HG03196 (cell line): ENCODE data around the gene BACH2.
"Not testable (repeated sequence)": the region's sequence is repeated elsewhere in the genome, so short reads cannot be mapped to it uniquely, and the experiment has no call there.

ENCODE experiments used
- ATAC-seq: cut with Tn5 transposase; IDR thresholded peaks from one replicate; pipeline ENCODE4 v1.9.1; 2021; ENCODE audit not compliant: unreplicated experiment

BACH2 gene

DNA sequence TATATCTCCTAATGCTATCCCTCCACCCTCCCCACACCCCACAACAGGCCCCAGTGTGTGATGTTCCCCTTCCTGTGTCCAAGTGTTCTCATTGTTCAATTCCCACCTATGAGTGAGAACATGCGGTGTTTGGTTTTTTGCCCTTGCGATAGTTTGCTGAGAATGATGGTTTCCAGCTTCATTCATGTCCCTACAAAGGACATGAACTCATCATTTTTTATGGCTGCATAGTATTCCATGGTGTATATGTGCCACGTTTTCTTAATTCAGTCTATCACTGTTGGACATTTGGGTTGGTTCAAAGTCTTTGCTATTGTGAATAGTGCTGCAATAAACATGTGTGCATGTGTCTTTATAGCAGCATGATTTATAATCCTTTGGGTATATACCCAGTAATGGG lies 163.0 kb downstream of the BACH2 start:
- not testable (repeated sequence) for ATAC-seq

DNA sequence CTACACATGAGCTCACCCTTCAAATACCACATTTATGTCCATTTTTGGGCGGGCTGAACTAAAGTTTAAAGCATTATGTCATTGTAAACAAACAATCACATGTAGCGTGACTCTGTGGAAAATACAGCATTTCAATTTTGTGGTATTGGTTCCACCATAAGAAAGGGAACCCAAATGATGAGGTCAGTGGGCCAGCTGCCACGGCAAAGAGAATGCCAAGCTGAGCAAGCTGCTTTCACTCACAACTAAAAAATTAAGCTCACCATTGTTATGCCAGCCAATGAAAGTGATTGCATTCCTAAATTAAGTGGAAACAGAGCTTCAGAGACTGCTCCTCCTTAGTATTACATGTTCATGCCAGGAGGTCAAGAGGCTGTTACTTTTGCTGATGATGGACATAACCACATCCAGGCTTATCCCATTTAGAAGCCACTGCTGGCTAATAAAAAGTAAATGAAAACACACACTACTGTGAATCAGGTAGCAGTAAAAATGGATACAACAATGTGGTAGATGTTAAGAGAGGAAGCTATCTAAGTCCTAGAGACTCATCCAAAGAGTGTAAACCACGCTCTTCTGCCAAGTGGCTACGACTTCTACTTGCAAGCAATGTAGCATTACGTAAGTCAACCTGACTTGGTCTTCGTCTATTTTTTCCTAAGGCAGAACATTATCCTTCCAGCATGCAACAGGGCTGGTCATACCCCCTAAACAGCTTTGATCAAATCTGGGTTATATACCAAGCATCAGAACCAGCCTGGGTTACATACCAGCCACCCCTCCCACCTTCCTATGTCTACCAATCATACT lies 164.8 kb downstream of the BACH2 start:
- ATAC-seq: no peak

GRCh38 chr6:90131125-90131524 lies 165.5 kb downstream of the BACH2 start:
- no peak for ATAC-seq

GRCh38 chr6:90128687-90129086 lies 168.0 kb downstream of the BACH2 start:
- not testable (repeated sequence) for ATAC-seq

- no peak for ATAC-seq
Observed at GRCh38 chr6:90127595-90127994, 169.0 kb downstream of the BACH2 start.

GRCh38 chr6:90126839-90127238 lies 169.8 kb downstream of the BACH2 start:
- ATAC-seq: no peak

DNA sequence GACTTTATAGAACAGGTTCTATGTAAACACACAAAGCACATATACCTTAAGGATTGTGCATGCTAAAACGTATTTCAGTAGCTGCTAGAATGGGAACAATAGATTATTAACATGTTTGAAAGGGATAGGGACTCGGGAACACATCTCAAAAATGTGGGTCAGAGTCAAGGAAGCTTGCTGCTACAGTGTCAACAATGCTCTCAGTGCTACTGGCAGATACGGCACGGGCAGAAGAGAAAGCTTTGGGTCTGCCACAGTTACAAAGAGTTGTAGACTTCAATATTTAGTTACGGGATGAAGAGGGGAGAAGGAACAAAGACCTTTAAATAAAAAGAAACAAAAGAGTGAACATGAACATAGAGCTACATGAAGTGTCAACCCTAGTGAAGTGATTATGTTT lies 170.5 kb downstream of the BACH2 start:
- no peak for ATAC-seq

DNA sequence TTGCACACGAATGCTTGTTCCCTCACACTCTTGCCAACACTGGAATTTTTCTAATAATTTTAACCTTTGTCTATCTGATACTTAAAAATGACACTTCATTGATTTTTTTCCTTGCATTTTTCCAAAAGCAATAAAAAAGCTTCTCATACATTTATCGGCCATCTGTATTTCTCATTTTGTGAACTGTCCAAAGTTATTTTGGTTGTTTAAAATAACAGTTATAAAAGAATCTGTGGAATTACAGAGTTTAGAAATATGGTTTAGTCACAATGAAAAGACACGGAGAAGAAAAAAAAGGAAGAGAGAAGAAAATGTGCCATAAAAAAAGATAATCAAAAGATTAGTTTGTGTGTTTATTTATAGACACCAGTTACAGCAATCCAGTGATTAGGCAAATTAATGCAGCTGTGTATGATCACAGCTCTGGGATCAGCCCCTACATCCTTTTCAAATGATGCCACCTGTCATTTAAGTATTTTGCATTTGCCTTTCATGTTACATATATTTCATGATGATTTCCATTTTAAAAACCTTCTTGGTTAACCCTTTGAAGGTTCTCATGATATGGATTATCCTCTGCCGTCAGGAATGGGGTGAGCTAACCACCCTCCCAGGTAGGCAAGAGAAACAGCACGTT lies 171.7 kb downstream of the BACH2 start:
- ATAC-seq: no peak

GRCh38 chr6:90123831-90124230 lies 172.8 kb downstream of the BACH2 start:
- no peak for ATAC-seq

DNA sequence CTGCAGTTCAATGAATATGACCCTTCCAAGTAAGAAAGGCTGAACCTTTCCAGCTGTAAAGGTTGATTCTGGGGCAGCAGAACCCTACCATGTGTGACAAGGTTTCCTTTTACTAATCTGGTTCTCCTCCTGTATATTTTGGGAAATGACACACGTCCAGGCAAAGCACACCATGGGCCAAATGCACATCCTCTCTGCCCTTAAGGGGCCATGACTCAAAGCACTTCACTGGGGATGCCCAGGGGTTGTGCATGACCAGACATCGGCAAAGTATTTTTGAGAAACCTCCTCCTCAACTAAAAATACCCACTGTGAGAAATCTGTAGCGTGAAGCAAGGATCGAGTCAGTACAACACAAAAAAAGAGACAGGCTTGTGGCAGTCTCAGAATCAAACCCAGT lies 174.7 kb downstream of the BACH2 start:
- no peak for ATAC-seq

DNA sequence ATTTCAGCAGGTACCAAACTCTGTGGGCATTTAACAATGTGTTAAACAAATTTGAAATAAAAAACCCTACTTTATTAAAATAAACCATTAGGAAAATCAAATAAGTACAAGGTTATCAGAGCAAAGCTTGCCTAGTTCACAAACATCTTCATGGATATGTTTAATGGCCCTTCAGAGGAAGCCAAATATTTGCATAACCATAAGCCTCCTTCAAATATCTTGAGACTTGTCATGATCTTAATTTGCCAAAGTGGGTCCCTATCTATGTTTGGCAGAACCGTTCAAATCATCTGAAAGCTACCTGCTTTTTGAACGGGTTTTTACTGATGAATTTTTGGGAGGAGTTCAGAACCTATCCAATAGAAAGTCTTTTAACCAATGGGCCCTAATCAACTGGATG lies 176.3 kb downstream of the BACH2 start:
- no peak for ATAC-seq

DNA sequence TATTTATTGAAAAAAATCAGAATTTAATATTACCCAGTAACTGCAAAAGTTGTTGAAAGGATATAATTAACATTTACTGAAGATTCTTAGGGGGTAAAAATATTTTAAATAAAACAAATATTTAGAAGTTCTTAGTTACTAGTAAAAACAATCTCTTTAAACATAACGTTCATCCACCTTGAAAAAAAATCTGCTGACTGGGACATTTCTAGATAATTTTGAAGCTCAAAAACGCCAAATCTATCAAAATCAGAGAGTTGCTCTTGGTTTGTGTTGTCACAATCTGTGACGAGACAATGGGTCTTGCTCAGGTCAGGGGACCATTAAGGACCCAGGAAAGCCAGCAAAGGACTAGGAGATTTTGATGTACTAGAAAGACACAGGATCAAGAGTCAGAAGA lies 177.0 kb downstream of the BACH2 start:
- ATAC-seq: no peak

DNA sequence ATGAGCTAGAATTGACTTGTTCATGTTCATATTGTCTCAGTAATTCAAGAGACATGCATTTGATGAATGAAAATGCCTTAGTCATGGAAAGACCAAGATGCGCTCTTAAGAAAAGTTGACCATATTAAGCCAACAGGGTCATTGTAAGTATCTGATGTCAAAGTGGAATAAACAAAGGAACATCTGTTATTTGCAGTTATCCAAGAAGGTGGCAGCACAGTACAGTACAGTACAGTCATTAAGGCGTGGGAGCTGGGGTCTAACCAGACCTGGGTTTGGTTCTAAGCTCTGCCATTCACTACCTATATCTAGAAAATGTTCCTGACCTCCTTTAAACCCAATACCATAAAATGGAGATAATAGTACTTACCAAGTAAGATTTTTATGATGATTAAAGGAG lies 178.1 kb downstream of the BACH2 start:
- ATAC-seq: no peak

GRCh38 chr6:90118069-90118468 lies 178.6 kb downstream of the BACH2 start:
- ATAC-seq: no peak

GRCh38 chr6:90116126-90116525 lies 180.5 kb downstream of the BACH2 start:
- not testable (repeated sequence) for ATAC-seq

GRCh38 chr6:90113389-90113788 lies 183.3 kb downstream of the BACH2 start:
- no peak for ATAC-seq

DNA sequence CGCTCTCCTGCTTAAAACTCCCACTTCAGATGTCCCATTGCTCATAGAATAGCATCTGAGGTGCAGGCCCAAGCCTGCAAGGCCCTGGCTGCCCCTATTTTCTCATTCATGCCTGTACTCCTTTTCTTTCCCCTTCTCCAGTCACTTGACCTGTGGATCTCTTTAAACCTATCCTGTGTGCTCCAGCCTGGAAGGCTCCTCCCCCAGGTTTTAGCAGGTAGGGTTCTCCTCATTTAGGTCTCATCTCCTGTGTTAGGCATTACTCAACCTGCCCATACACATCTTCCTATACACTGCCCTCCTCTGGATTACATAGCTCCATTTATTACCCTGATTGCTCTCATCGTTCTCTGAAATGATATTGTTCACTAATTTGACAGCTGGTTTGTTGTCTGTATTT lies 185.3 kb downstream of the BACH2 start:
- no peak for ATAC-seq

GRCh38 chr6:90110971-90111370 lies 185.7 kb downstream of the BACH2 start:
- no peak for ATAC-seq

- no peak for ATAC-seq
Observed at GRCh38 chr6:90109141-90109540, 187.5 kb downstream of the BACH2 start.

- peak; percentile 88 for ATAC-seq
Observed at GRCh38 chr6:90107771-90108282, 188.8 kb downstream of the BACH2 start.

DNA sequence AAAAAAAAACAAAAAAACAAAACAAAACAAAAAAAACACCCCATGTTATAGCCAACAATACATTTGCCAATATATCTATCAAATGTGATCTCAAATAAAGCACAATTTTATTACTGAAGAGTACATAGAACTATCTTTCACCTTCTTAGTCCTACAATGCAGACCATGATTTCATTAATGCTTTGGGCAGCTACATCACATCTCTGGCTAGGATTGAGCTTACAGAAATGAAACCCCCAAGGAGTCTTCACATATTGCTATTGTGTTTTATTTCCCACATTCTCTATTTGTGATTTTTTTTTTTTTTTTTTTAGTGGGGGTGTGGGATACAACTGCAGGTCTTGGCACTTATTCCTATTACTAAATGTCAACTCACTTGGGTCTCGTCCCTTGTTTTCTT lies 189.3 kb downstream of the BACH2 start:
- ATAC-seq: no peak

GRCh38 chr6:90106449-90106848 lies 190.2 kb downstream of the BACH2 start:
- ATAC-seq: no peak
